ENCODE measurements around the gene UAP1L1.
"Not testable (repeated sequence)": the region's sequence is repeated elsewhere in the genome, so short reads cannot be mapped to it uniquely, and the experiment has no call there.

DNA sequence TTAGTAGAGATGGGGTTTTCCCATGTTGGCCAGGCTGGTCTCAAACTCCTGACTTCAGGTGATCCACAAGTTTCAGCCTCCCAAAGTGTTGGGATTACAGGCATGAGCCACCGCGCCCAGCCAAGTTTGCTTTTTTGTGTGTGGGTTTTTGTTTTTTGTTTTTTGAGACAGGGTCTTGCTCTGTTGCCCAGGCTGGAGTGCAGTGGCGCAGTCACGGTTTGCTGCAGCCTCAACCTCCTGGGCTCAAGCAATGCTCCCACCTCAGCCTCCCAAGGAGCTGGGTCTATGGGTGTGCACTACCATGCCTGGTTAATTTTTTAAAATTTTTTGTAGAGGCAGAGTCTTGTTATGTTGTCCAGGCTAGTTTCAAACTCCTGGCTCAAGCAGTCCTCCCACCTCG, 43.8 kb upstream of the UAP1L1 start:
- TF ChIP-seq, protein P1, sequence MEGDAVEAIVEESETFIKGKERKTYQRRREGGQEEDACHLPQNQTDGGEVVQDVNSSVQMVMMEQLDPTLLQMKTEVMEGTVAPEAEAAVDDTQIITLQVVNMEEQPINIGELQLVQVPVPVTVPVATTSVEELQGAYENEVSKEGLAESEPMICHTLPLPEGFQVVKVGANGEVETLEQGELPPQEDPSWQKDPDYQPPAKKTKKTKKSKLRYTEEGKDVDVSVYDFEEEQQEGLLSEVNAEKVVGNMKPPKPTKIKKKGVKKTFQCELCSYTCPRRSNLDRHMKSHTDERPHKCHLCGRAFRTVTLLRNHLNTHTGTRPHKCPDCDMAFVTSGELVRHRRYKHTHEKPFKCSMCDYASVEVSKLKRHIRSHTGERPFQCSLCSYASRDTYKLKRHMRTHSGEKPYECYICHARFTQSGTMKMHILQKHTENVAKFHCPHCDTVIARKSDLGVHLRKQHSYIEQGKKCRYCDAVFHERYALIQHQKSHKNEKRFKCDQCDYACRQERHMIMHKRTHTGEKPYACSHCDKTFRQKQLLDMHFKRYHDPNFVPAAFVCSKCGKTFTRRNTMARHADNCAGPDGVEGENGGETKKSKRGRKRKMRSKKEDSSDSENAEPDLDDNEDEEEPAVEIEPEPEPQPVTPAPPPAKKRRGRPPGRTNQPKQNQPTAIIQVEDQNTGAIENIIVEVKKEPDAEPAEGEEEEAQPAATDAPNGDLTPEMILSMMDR (IDR thresholded peaks at IDR 0.05; ENCODE audit: low read depth, low read length, missing input control) = not testable (repeated sequence)
- TF ChIP-seq GABPA (IDR thresholded peaks at IDR 0.05 in 1 of 2, conservative IDR thresholded peaks at IDR 0.05 in 1 of 2) = not testable (repeated sequence)

Data from liver (tissue), 3 donors.